Mesendoderm (in vitro differentiated cells): Measurements from ENCODE around the gene SUSD3.

Experiments
- DNase-seq: peaks from one replicate; pipeline ENCODE4 v3.0.0; 2013
- H2AK5ac ChIP-seq: 2 replicates; pipeline ENCODE4 v1.6.1; 2013; ENCODE audit warnings: low read length, inconsistent platforms
- H2BK120ac ChIP-seq: 2 replicates; pipeline ENCODE4 v1.6.1; 2013; ENCODE audit warnings: low read depth, mild to moderate bottlenecking, low read length, moderate library complexity, mixed read lengths
- H2BK15ac ChIP-seq: replicated peaks from 2 replicates; pipeline ENCODE4 v1.6.1; 2013; ENCODE audit warnings: low read depth, mild to moderate bottlenecking, moderate library complexity
- H2BK5ac ChIP-seq: 2 replicates; pipeline ENCODE4 v1.6.1; 2013; ENCODE audit warnings: low read length, inconsistent platforms
- H3K18ac ChIP-seq: 2 replicates; pipeline ENCODE4 v1.6.1; 2013; ENCODE audit warnings: mild to moderate bottlenecking, low read length, mixed read lengths
- H3K23ac ChIP-seq: one replicate; pipeline ENCODE4 v1.6.1; 2013; ENCODE audit warnings: low read length
- H3K27ac ChIP-seq: 2 replicates; pipeline ENCODE4 v1.5.1; 2013; ENCODE audit warnings: low read depth, mild to moderate bottlenecking, inconsistent platforms, low read length, moderate library complexity
- H3K27me3 ChIP-seq: 2 replicates; pipeline ENCODE4 v1.6.1; 2013; ENCODE audit warnings: low read length, control low read depth, mild to moderate bottlenecking, inconsistent platforms; ENCODE audit not compliant: insufficient read depth, poor library complexity
- H3K36me3 ChIP-seq: 2 replicates; pipeline ENCODE4 v1.6.1; 2013; ENCODE audit warnings: low read length, inconsistent platforms; ENCODE audit not compliant: control insufficient read depth, insufficient read depth
- H3K4ac ChIP-seq: one replicate; pipeline ENCODE4 v1.6.1; 2013; ENCODE audit warnings: low read depth, mild to moderate bottlenecking, low read length, moderate library complexity
- H3K4me1 ChIP-seq: 2 replicates; pipeline ENCODE4 v1.6.1; 2013; ENCODE audit warnings: low read depth, low read length, inconsistent platforms; ENCODE audit not compliant: control insufficient read depth
- H3K4me2 ChIP-seq: 2 replicates; pipeline ENCODE4 v1.6.1; 2013; ENCODE audit warnings: low read length
- H3K4me3 ChIP-seq: 2 replicates; pipeline ENCODE4 v1.5.1; 2013; ENCODE audit warnings: mild to moderate bottlenecking, low read length
- H3K56ac ChIP-seq: one replicate; pipeline ENCODE4 v1.6.1; 2013; ENCODE audit warnings: low read length
- H3K79me1 ChIP-seq: 2 replicates; pipeline ENCODE4 v1.6.1; 2013; ENCODE audit warnings: low read length, inconsistent platforms
- H3K79me2 ChIP-seq: 2 replicates; pipeline ENCODE4 v1.6.1; 2013; ENCODE audit warnings: mild to moderate bottlenecking, low read length; ENCODE audit not compliant: control insufficient read depth, insufficient read depth
- H3K9ac ChIP-seq: 2 replicates; pipeline ENCODE4 v1.6.1; 2013; ENCODE audit warnings: low read length, inconsistent platforms
- H4K5ac ChIP-seq: one replicate; pipeline ENCODE4 v1.6.1; 2013; ENCODE audit warnings: low read length
- H4K8ac ChIP-seq: one replicate; pipeline ENCODE4 v1.6.1; 2013; ENCODE audit warnings: low read depth, mild to moderate bottlenecking, control low read depth, low read length, moderate library complexity
- WGBS: extraction: QIAGEN DNeasy Blood & Tissue Kit; methylation state at CpG from one replicate; pipeline ENCODE4 v1.1.7; 2013; ENCODE audit warnings: low lambda C conversion rate, missing lambda C conversion rate; ENCODE audit not compliant: insufficient coverage; ENCODE audit errors: extremely low coverage; 5-methylcytosine and 5-hydroxymethylcytosine counted together

The SUSD3 gene

DNA sequence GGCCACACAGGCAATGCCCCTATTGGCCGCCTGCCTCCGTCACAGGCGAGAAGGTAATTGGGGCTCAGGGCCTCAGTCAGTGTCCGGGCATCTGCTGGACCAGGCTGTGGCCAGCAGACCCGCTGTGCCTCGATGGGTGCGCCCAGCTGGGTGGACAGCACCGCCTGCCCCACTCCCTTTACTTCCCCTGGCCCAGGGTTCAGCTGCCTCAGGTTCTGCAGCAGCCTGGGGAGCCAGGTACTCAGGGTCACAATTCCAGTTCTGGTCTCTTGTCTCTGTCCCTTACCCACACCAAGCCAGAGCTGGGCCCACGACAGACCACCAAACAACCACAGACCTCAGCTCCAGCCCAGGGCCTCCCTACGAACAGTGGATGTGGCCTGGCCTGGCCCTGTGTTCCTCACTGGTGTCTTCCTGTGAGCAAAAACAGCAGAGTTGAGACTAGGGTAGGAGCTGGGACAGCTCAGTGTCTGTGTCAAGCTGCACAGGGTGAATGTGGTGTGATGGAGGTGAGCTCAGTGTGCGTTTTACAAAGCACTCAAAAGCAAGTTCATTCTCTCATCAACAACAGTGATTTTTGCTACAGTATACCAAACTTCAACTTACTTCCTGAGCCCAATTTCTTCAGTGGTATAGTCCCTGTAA is 33.4 kb upstream of the SUSD3 start:
- Histone ChIP-seq H3K18ac (no peak overlapping the region), H3K27ac (no peak overlapping the region), H3K9ac (no peak overlapping the region), H4K8ac (no peak overlapping the region), H4K5ac (no peak overlapping the region), H3K4me3 (no peak overlapping the region), H3K23ac (no peak overlapping the region), H3K27me3 (no peaks in the 10 kb centered on the region), H2AK5ac (no peak overlapping the region), H3K79me2 (no peaks in the 10 kb centered on the region), H2BK120ac (no peak overlapping the region), H3K56ac (peak overlapping the region; percentile 15), H3K4ac (no peak overlapping the region), H3K36me3 (no peaks in the 10 kb centered on the region), H3K4me1 (no peaks in the 10 kb centered on the region), H3K79me1 (no peaks in the 10 kb centered on the region), H3K4me2 (no peak overlapping the region), H2BK5ac (no peak overlapping the region), H2BK15ac (no peak overlapping the region)
- no CpG with 5 or more reads among the region's 11 CpGs for WGBS
- DNase-seq = no peak

DNA sequence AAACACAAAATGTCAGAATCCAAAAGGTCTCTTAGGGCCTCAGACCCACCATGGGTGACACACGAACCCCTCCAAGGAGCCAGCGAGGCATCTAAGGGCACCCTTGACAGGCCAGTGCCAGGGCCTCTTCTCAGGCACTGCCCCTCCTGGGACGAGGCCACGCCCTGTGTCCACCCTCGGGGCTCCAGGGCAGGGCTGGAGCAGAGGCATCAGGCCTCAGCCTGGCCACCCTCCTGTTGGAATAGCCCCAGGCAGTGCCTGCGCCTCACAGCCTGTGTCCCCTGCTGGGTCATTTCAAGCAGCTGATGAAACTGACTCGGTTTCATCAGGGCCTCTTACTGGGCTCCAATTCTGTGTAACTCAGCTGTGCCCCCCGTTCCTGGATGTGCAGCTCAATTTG is 32.8 kb upstream of the SUSD3 start:
- Histone ChIP-seq H4K5ac (no peak overlapping the region), H3K4ac (no peak overlapping the region), H3K4me2 (no peak overlapping the region), H2BK15ac (no peak overlapping the region), H3K9ac (no peak overlapping the region), H3K36me3 (no peaks in the 10 kb centered on the region), H3K27me3 (no peaks in the 10 kb centered on the region), H3K56ac (no peak overlapping the region), H3K23ac (no peak overlapping the region), H4K8ac (no peak overlapping the region), H3K18ac (no peak overlapping the region), H3K4me3 (no peak overlapping the region), H2BK5ac (no peak overlapping the region), H2AK5ac (no peak overlapping the region), H3K27ac (no peak overlapping the region), H2BK120ac (no peak overlapping the region), H3K4me1 (no peaks in the 10 kb centered on the region), H3K79me2 (no peaks in the 10 kb centered on the region), H3K79me1 (no peaks in the 10 kb centered on the region)
- DNase-seq = no peak
- WGBS = no CpG with 5 or more reads among the region's 8 CpGs

DNA sequence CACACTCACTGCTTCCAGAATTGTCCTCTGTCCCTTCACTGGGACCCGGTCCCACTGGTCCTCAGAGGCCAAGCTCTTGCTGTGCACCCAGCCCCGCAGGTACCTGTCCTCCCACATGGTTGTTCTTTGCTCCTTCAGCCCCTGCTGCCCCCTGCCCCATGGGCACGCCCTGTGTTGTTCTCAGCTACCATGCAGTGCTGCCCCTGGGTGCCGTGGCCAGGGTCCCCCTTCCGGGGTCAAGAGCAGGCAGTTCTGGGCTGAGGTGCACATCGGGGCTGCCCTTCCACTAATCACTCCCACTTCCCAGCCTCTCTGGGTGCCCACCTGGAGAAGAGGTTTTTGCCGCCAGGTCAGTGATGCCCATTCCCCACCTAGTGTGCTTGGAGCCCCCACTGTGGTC is 31.9 kb upstream of the SUSD3 start:
- no peak overlapping the region for H3K4me2 ChIP-seq
- no peak overlapping the region for H3K18ac ChIP-seq
- H3K36me3 ChIP-seq = no peaks in the 10 kb centered on the region
- H2BK120ac ChIP-seq = no peak overlapping the region
- no peak overlapping the region for H3K4ac ChIP-seq
- H2AK5ac ChIP-seq = no peak overlapping the region
- no peak overlapping the region for H2BK15ac ChIP-seq
- no peaks in the 10 kb centered on the region for H3K79me2 ChIP-seq
- no peak overlapping the region for H2BK5ac ChIP-seq
- no peak overlapping the region for H4K8ac ChIP-seq
- H3K79me1 ChIP-seq = no peaks in the 10 kb centered on the region
- DNase-seq = no peak
- H3K27ac ChIP-seq = no peak overlapping the region
- no peak overlapping the region for H3K4me3 ChIP-seq
- no peak overlapping the region for H3K23ac ChIP-seq
- no peaks in the 10 kb centered on the region for H3K27me3 ChIP-seq
- no CpG with 5 or more reads among the region's 7 CpGs for WGBS
- H3K9ac ChIP-seq = no peak overlapping the region
- H3K4me1 ChIP-seq = no peaks in the 10 kb centered on the region
- no peak overlapping the region for H4K5ac ChIP-seq
- no peak overlapping the region for H3K56ac ChIP-seq

DNA sequence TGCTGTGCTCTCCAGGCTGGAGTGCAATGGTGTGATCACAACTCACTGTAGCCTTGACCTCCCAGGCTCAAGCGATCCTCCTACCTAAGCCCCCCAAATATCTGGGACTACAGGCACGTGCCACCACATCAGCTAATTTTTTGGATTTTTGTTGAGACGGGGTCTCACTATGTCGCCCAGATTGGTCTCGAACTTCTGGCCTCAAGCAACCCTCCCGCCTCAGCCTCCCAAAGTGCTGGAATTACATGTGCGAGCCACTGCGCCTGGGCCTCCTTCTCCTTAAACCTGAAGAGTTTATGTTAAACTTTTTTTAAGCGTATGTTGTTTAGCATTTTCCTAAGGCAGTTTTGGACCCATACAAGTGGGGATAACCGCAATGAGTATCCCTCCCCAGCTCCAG is 30.8 kb upstream of the SUSD3 start:
- H4K8ac ChIP-seq = no peak overlapping the region
- no peak overlapping the region for H3K4me2 ChIP-seq
- H2BK120ac ChIP-seq = no peak overlapping the region
- DNase-seq = no peak
- no peaks in the 10 kb centered on the region for H3K79me1 ChIP-seq
- no peak overlapping the region for H2BK5ac ChIP-seq
- no peak overlapping the region for H3K27ac ChIP-seq
- no peaks in the 10 kb centered on the region for H3K79me2 ChIP-seq
- no peaks in the 10 kb centered on the region for H3K36me3 ChIP-seq
- H3K18ac ChIP-seq = no peak overlapping the region
- no peak overlapping the region for H3K4ac ChIP-seq
- H3K4me1 ChIP-seq = no peaks in the 10 kb centered on the region
- H2AK5ac ChIP-seq = no peak overlapping the region
- no peak overlapping the region for H2BK15ac ChIP-seq
- no peaks in the 10 kb centered on the region for H3K27me3 ChIP-seq
- no peak overlapping the region for H3K9ac ChIP-seq
- no peak overlapping the region for H3K56ac ChIP-seq
- no CpG with 5 or more reads among the region's 10 CpGs for WGBS
- H4K5ac ChIP-seq = no peak overlapping the region
- H3K23ac ChIP-seq = no peak overlapping the region
- no peak overlapping the region for H3K4me3 ChIP-seq

DNA sequence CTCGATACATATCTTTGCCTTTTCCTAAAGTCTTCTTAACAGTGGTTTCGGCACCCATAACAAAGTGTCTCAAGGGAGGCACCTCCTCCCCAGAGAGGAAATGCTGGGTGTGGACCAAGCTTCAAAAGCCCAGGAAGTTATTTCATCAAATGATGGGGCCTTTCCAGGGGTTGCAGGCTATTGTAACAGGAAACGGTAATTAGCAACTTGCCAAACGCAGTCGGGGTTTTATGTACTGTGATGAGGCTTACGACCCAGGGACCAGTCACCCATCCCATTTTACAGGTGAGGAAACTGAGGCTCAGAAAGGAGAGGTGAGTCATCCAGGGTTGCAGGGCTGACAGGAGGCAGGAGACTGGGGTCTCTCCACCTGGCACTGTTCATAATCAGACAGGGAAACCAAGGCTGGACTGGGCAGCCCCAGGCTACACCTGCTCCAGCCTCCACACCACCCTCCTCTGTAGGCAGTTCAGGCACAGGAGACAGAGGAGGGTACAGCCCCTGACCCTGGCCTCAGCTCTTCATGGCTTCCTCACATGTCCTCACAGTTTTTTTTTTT is 30.0 kb upstream of the SUSD3 start:
- no CpG with 5 or more reads among the region's 6 CpGs for WGBS
- no peaks in the 10 kb centered on the region for H3K79me2 ChIP-seq
- no peak overlapping the region for H3K9ac ChIP-seq
- no peak overlapping the region for H3K4me3 ChIP-seq
- no peaks in the 10 kb centered on the region for H3K36me3 ChIP-seq
- H3K4me1 ChIP-seq = no peaks in the 10 kb centered on the region
- H3K18ac ChIP-seq = no peak overlapping the region
- H3K23ac ChIP-seq = no peak overlapping the region
- H3K27ac ChIP-seq = no peak overlapping the region
- no peak overlapping the region for H3K4ac ChIP-seq
- no peak overlapping the region for H2AK5ac ChIP-seq
- H4K8ac ChIP-seq = no peak overlapping the region
- H2BK120ac ChIP-seq = no peak overlapping the region
- no peak overlapping the region for H3K56ac ChIP-seq
- H3K4me2 ChIP-seq = no peak overlapping the region
- H4K5ac ChIP-seq = no peak overlapping the region
- no peak overlapping the region for H2BK5ac ChIP-seq
- no peak for DNase-seq
- no peak overlapping the region for H2BK15ac ChIP-seq
- H3K79me1 ChIP-seq = no peaks in the 10 kb centered on the region
- H3K27me3 ChIP-seq = no peaks in the 10 kb centered on the region
